Measurements from ENCODE around the gene HKDC1.

Gene HKDC1

DNA sequence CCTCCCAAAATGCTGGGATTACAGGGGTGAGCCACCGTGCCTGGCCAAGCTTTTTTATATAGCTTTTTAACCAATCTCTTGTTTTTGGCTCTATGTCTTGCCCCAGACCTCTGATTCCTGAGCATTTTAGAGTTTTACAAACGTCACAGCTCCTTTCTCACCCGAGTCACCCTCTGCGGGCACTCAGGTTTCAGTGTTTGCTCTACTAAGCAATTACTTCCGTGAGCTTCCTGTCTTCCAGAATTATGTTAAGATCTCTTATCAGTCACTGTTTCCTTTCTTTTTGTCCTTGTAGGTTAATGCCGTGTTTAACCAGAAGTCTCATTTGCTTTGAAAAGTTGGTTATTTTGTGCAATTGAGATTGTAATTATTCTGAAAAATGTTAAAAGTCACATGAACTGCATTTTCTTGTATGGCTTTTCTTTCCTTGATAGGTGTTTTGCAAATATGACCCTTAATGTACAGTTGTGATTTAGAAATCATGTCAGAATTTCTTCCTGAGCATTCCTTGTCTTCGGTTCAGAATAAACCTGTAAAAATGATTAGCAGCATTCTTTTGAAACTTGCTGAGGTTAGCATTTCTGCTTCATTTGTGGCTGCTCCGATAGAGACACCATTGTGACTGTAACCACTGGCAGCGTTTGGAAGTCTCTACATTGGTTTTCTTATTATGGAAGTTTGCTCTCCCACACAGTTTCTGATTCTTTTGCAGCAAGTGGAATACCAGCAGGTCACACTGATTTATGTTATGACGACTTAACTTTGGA is 4.5 kb upstream of the HKDC1 start:
- in situ Hi-C loops (cut with HindIII; ENCODE audit: low sequenced_read_pairs), result loop anchor here (10.0 kb wide), 1 partner anchor 201 kb away; no protein-coding TSS in a partner anchor

DNA sequence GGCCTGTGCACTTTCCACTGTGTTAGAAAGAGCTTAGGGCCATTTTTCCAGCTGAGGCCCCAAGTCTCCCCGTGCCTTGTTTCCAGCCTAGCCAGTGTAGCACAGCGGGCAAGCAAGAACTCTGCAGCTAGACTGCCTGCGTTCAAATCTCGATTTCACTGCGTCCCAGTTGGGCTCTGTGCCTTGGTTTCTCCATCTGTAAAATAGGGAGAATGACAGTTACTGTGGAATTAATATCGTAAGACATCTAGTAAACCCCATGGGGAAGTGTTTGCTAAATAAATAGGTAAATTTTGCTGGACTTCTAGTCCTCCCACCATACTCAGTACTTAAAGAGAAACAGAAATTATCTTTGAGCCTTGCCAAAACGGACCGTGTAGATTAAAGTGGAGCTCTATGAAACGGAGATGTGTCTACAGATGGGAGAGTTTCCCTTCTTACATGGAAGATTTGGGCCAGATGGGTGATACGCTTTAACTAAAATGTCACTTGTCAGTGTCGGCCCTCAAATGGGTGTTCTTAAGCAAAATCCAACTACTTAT is 3.5 kb upstream of the HKDC1 start:
- in situ Hi-C loops (cut with HindIII; ENCODE audit: low sequenced_read_pairs), result loop anchor here (10.0 kb wide), 1 partner anchor 202 kb away; no protein-coding TSS in a partner anchor

- in situ Hi-C loops (cut with HindIII; ENCODE audit: low sequenced_read_pairs), result loop anchor here (10.0 kb wide), 1 partner anchor 202 kb away; no protein-coding TSS in a partner anchor
These were observed 2.9 kb upstream of the HKDC1 start for GRCh38 chr10:69217119-69217754.

DNA sequence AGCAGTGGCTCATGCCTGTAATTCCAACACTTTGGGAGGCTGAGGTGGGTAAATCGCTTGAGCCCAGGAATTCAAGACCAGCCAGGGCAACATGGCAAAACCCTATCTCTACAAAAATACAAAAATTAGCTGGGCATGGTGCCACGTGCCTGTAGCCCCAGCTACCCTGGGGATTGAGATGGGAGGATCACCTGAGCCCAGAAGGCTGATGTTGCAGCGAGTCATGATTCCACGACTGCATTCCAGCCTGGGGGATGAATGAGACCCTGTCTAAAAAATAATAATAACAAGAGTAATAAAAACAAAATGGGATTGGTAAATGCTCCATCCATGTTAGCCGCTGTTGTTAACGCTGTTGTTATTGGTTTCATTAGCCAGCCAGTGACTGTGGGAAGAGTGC is 1.3 kb upstream of the HKDC1 start:
- in situ Hi-C loops (cut with HindIII; ENCODE audit: low sequenced_read_pairs), result loop anchor here (10.0 kb wide), 1 partner anchor 204 kb away; no protein-coding TSS in a partner anchor

DNA sequence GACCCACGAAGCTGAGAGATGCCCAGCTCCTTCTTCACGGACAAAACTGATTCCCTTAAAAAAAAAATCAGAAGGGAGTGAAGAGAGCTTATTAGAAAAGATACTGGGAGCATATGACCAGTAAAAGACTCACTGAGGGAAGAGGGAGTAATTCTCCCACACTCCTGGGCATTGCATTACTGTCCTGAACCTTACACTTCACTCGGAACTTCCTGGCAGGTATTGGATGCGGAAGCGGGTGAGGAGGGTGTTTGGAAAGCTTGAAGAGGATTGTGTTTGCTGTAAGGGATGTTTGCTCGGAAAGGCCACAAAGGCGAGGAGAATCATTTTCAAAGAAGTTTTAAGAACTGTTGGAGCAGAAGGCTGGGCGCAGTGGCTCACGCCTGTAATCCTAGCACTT is 375 bp downstream of the HKDC1 start:
- in situ Hi-C loops (cut with HindIII; ENCODE audit: low sequenced_read_pairs), result loop anchor here (10.0 kb wide), 1 partner anchor 184 kb away; no protein-coding TSS in a partner anchor

DNA sequence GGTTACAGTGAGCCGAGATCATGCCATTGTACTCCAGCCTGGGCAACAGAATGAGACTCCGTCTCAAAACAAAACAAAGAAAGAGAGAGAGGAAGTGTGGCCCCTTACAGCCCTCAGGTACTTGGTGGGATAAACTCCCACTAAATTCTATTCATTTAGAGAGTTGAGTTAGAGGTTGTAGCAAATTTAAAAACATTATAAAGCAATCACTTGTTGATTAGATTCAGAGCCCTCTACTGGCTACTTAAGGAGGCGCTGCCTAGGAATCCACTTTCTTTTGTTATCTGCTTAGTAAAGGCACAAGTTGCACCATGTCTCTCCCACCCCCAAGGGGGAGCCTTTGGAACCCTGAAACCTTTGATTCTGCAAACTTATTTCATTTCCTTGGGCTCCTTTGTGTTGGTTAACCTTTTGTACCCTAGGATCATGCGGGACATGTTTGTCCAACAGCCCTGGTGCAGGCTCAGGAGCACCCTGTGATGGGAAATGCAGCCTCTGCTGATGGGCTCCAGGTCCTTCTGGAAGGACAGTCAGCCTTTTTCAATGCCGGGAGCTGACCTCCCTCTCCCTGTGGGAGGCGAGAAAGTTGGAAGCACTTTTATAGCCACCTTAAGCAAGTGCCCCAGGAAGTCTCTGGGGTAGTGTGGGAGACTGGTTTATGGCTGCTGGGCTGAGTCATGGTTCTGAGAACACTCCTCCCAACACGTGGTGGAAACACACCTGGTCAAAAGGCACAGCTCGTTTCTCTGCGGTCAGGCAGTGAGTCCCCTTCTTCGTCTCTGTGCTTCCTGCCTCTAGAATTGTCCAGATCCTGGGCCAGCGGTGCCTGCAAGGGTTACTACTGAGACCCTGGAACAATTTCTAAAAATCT is 2.3 kb downstream of the HKDC1 start:
- in situ Hi-C loops (cut with HindIII; ENCODE audit: low sequenced_read_pairs), result loop anchor here (10.0 kb wide), 1 partner anchor 182 kb away; no protein-coding TSS in a partner anchor

- in situ Hi-C loops (cut with HindIII; ENCODE audit: low sequenced_read_pairs), result loop anchor here (10.0 kb wide), 1 partner anchor 182 kb away; no protein-coding TSS in a partner anchor
These were observed 2.9 kb downstream of the HKDC1 start for GRCh38 chr10:69223028-69223342.

GRCh38 chr10:69224862-69225657 is 4.9 kb downstream of the HKDC1 start:
- in situ Hi-C loops (cut with HindIII; ENCODE audit: low sequenced_read_pairs), result loop anchor here (10.0 kb wide), 1 partner anchor 180 kb away; no protein-coding TSS in a partner anchor

GRCh38 chr10:69225681-69226080 is 5.5 kb downstream of the HKDC1 start:
- in situ Hi-C loops (cut with HindIII; ENCODE audit: low sequenced_read_pairs), result loop anchor here (10.0 kb wide), 1 partner anchor 179 kb away; no protein-coding TSS in a partner anchor

- in situ Hi-C loops (cut with HindIII; ENCODE audit: low sequenced_read_pairs), result loop anchor here (10.0 kb wide), 1 partner anchor 178 kb away; no protein-coding TSS in a partner anchor
These were observed 6.9 kb downstream of the HKDC1 start for GRCh38 chr10:69226919-69227450.

GRCh38 chr10:69228151-69228550 is 8.0 kb downstream of the HKDC1 start:
- in situ Hi-C loops (cut with HindIII; ENCODE audit: low sequenced_read_pairs), result loop anchor here (10.0 kb wide), 1 partner anchor 177 kb away; no protein-coding TSS in a partner anchor

- in situ Hi-C loops (cut with HindIII; ENCODE audit: low sequenced_read_pairs), result loop anchor here (10.0 kb wide), 1 partner anchor 175 kb away; no protein-coding TSS in a partner anchor
These were observed 9.4 kb downstream of the HKDC1 start for GRCh38 chr10:69229616-69229916.

- in situ Hi-C loops (cut with HindIII; ENCODE audit: low sequenced_read_pairs), result no loop called here
These were observed 10.0 kb downstream of the HKDC1 start for GRCh38 chr10:69230128-69230527.

GRCh38 chr10:69232252-69232651 is 12.1 kb downstream of the HKDC1 start:
- in situ Hi-C loops (cut with HindIII; ENCODE audit: low sequenced_read_pairs), result no loop called here

- in situ Hi-C loops (cut with HindIII; ENCODE audit: low sequenced_read_pairs), result no loop called here
These were observed 12.8 kb downstream of the HKDC1 start for GRCh38 chr10:69232736-69233480.

GRCh38 chr10:69234447-69234846 is 14.3 kb downstream of the HKDC1 start:
- in situ Hi-C loops (cut with HindIII; ENCODE audit: low sequenced_read_pairs), result no loop called here

- in situ Hi-C loops (cut with HindIII; ENCODE audit: low sequenced_read_pairs), result no loop called here
These were observed 17.5 kb downstream of the HKDC1 start for GRCh38 chr10:69237528-69238159.

- in situ Hi-C loops (cut with HindIII; ENCODE audit: low sequenced_read_pairs), result no loop called here
These were observed 19.0 kb downstream of the HKDC1 start for GRCh38 chr10:69239136-69239535.

Data from endothelial cell of hepatic sinusoid (primary cell).